Skeletal muscle satellite cell (primary cell): ENCODE results near the gene NUP93.
"Not testable (repeated sequence)": the region's sequence is repeated elsewhere in the genome, so short reads cannot be mapped to it uniquely, and the experiment has no call there.

ENCODE experiments used
- H3K27me3 ChIP-seq: 2 replicates; pipeline ENCODE4 v1.7.0; 2013; ENCODE audit warnings: low read length; ENCODE audit not compliant: control insufficient read depth, insufficient read depth
- H3K36me3 ChIP-seq: 2 replicates; pipeline ENCODE4 v1.7.0; 2013; ENCODE audit warnings: mild to moderate bottlenecking, control low read depth, low read length; ENCODE audit not compliant: insufficient read depth
- H3K4me1 ChIP-seq: 2 replicates; pipeline ENCODE4 v1.7.0; 2013; ENCODE audit warnings: low read length; ENCODE audit not compliant: control insufficient read depth, insufficient read depth
- H3K4me2 ChIP-seq: 2 replicates; pipeline ENCODE4 v1.7.0; 2013; ENCODE audit warnings: mild to moderate bottlenecking, low read length
- H3K4me3 ChIP-seq: 2 replicates; pipeline ENCODE4 v1.7.0; 2013; ENCODE audit warnings: low read length
- H3K9ac ChIP-seq: 2 replicates; pipeline ENCODE4 v1.7.0; 2013; ENCODE audit warnings: mild to moderate bottlenecking, low read depth, low read length, moderate library complexity
- H3K9me3 ChIP-seq: replicated peaks from 2 replicates; pipeline ENCODE4 v1.7.0; 2013; ENCODE audit warnings: mild to moderate bottlenecking, control low read depth, low read length

The NUP93 gene

GRCh38 chr16:56868766-56869165 is 138.8 kb downstream of the NUP93 start:
- H3K9ac ChIP-seq, H3K27me3 ChIP-seq, H3K36me3 ChIP-seq, H3K4me3 ChIP-seq, H3K4me2 ChIP-seq, H3K9me3 ChIP-seq, H3K4me1 ChIP-seq: not testable (repeated sequence)

- Histone ChIP-seq H3K36me3 (no peaks in the 10 kb centered on the region), H3K27me3 (no peaks in the 10 kb centered on the region), H3K4me3 (no peak overlapping the region), H3K9me3 (no peaks in the 10 kb centered on the region), H3K9ac (no peak overlapping the region), H3K4me2 (no peak overlapping the region), H3K4me1 (no peaks in the 10 kb centered on the region)
Observed at GRCh38 chr16:56869513-56870275, 139.8 kb downstream of the NUP93 start.

- Histone ChIP-seq H3K9me3 (no peaks in the 10 kb centered on the region), H3K4me3 (no peak overlapping the region), H3K36me3 (no peaks in the 10 kb centered on the region), H3K9ac (no peak overlapping the region), H3K4me2 (no peak overlapping the region), H3K27me3 (no peaks in the 10 kb centered on the region), H3K4me1 (no peaks in the 10 kb centered on the region)
Observed at GRCh38 chr16:56870276-56870888, 140.5 kb downstream of the NUP93 start.

GRCh38 chr16:56871172-56871593 is 141.3 kb downstream of the NUP93 start:
- Histone ChIP-seq H3K27me3 (no peaks in the 10 kb centered on the region), H3K4me3 (no peak overlapping the region), H3K36me3 (no peaks in the 10 kb centered on the region), H3K9ac (no peak overlapping the region), H3K4me2 (no peak overlapping the region), H3K4me1 (no peaks in the 10 kb centered on the region), H3K9me3 (no peaks in the 10 kb centered on the region)

GRCh38 chr16:56872863-56873391 is 143.0 kb downstream of the NUP93 start:
- H3K27me3 ChIP-seq = no peaks in the 10 kb centered on the region
- H3K4me3 ChIP-seq = no peak overlapping the region
- no peaks in the 10 kb centered on the region for H3K4me1 ChIP-seq
- no peaks in the 10 kb centered on the region for H3K9me3 ChIP-seq
- H3K9ac ChIP-seq = no peak overlapping the region
- no peak overlapping the region for H3K4me2 ChIP-seq
- no peaks in the 10 kb centered on the region for H3K36me3 ChIP-seq

- Histone ChIP-seq H3K4me2 (no peak overlapping the region), H3K4me1 (no peaks in the 10 kb centered on the region)
Observed at GRCh38 chr16:56874800-56875199, 144.9 kb downstream of the NUP93 start.

GRCh38 chr16:56876048-56876447 is 146.1 kb downstream of the NUP93 start:
- no peaks in the 10 kb centered on the region for H3K27me3 ChIP-seq
- no peaks in the 10 kb centered on the region for H3K36me3 ChIP-seq
- H3K9me3 ChIP-seq = no peaks in the 10 kb centered on the region
- no peak overlapping the region for H3K4me2 ChIP-seq
- no peak overlapping the region for H3K9ac ChIP-seq
- H3K4me1 ChIP-seq = no peaks in the 10 kb centered on the region
- H3K4me3 ChIP-seq = no peak overlapping the region

More at GRCh38 chr16:56874800-56875199, 144.9 kb downstream of the NUP93 start:
- Histone ChIP-seq H3K27me3 (no peaks in the 10 kb centered on the region), H3K36me3 (no peaks in the 10 kb centered on the region), H3K4me3 (no peak overlapping the region), H3K9me3 (no peaks in the 10 kb centered on the region), H3K9ac (no peak overlapping the region)

GRCh38 chr16:56877486-56878182 is 147.7 kb downstream of the NUP93 start:
- no peaks in the 10 kb centered on the region for H3K36me3 ChIP-seq
- no peak overlapping the region for H3K4me3 ChIP-seq
- H3K4me2 ChIP-seq = no peak overlapping the region
- H3K9me3 ChIP-seq = no peaks in the 10 kb centered on the region
- peaks cover 3% of the 10 kb centered on the region for H3K27me3 ChIP-seq
- H3K9ac ChIP-seq = no peak overlapping the region
- H3K4me1 ChIP-seq = no peaks in the 10 kb centered on the region

- no peaks in the 10 kb centered on the region for H3K36me3 ChIP-seq
- no peak overlapping the region for H3K4me2 ChIP-seq
- no peak overlapping the region for H3K4me3 ChIP-seq
- no peaks in the 10 kb centered on the region for H3K4me1 ChIP-seq
- H3K9ac ChIP-seq = no peak overlapping the region
- H3K27me3 ChIP-seq = peaks cover 3% of the 10 kb centered on the region
- H3K9me3 ChIP-seq = no peaks in the 10 kb centered on the region
Observed at GRCh38 chr16:56878282-56878854, 148.4 kb downstream of the NUP93 start.

GRCh38 chr16:56879276-56879675 is 149.3 kb downstream of the NUP93 start:
- Histone ChIP-seq H3K9ac (no peak overlapping the region), H3K4me1 (no peaks in the 10 kb centered on the region), H3K36me3 (no peaks in the 10 kb centered on the region), H3K4me2 (no peak overlapping the region), H3K4me3 (no peak overlapping the region), H3K27me3 (peaks cover 3% of the 10 kb centered on the region), H3K9me3 (no peaks in the 10 kb centered on the region)

- no peaks in the 10 kb centered on the region for H3K4me1 ChIP-seq
- H3K27me3 ChIP-seq = peaks cover 3% of the 10 kb centered on the region
Observed at GRCh38 chr16:56880176-56880575, 150.2 kb downstream of the NUP93 start.

More at GRCh38 chr16:56880176-56880575, 150.2 kb downstream of the NUP93 start:
- Histone ChIP-seq H3K9me3 (no peaks in the 10 kb centered on the region), H3K4me2 (no peak overlapping the region), H3K4me3 (no peak overlapping the region), H3K36me3 (no peaks in the 10 kb centered on the region), H3K9ac (no peak overlapping the region)
